ENCODE results near the gene NXPH4. TPM values are rescaled to one million over a fixed set of nuclear protein-coding genes. Genes with fewer than 3 reads are reported as not detected.

The NXPH4 gene
- polyA plus RNA-seq, 1 donor from 2014 or later = 0.53 TPM

DNA sequence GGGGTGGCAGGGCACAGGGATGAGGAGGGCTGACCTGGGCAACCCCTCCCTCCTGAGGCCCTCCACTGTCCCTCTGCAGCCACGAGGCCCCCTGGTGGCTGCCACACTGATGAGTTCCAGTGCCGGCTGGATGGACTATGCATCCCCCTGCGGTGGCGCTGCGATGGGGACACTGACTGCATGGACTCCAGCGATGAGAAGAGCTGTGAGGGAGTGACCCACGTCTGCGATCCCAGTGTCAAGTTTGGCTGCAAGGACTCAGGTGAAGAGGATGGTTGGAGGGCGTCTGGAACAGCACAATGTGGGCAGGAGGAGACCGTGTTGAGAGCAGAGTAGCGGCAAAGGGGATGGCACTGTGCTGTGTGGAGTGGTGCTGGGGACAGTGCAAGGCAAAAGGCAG, 43.5 kb upstream of the NXPH4 start:
- H2AFZ ChIP-seq (ENCODE audit: low read depth, low read length) = no peak overlapping the region
- H3K79me2 ChIP-seq (replicated peaks; ENCODE audit: insufficient read depth, low read length) = no peaks in the 10 kb centered on the region
- no peak overlapping the region for H3K9ac ChIP-seq (ENCODE audit: low read length)
- TF ChIP-seq, protein P1, sequence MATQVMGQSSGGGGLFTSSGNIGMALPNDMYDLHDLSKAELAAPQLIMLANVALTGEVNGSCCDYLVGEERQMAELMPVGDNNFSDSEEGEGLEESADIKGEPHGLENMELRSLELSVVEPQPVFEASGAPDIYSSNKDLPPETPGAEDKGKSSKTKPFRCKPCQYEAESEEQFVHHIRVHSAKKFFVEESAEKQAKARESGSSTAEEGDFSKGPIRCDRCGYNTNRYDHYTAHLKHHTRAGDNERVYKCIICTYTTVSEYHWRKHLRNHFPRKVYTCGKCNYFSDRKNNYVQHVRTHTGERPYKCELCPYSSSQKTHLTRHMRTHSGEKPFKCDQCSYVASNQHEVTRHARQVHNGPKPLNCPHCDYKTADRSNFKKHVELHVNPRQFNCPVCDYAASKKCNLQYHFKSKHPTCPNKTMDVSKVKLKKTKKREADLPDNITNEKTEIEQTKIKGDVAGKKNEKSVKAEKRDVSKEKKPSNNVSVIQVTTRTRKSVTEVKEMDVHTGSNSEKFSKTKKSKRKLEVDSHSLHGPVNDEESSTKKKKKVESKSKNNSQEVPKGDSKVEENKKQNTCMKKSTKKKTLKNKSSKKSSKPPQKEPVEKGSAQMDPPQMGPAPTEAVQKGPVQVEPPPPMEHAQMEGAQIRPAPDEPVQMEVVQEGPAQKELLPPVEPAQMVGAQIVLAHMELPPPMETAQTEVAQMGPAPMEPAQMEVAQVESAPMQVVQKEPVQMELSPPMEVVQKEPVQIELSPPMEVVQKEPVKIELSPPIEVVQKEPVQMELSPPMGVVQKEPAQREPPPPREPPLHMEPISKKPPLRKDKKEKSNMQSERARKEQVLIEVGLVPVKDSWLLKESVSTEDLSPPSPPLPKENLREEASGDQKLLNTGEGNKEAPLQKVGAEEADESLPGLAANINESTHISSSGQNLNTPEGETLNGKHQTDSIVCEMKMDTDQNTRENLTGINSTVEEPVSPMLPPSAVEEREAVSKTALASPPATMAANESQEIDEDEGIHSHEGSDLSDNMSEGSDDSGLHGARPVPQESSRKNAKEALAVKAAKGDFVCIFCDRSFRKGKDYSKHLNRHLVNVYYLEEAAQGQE (IDR thresholded peaks at IDR 0.05; ENCODE audit: borderline replicate concordance) = no peak
- TF ChIP-seq POLR2AphosphoS5 (IDR thresholded peaks at IDR 0.05) = no peak
- no peak for TF ChIP-seq EP300 (conservative IDR thresholded peaks at IDR 0.05; ENCODE audit: poor library complexity, severe bottlenecking)
- no peak for TF ChIP-seq RAD21 (conservative IDR thresholded peaks at IDR 0.05)
- no peak for TF ChIP-seq MXI1 (conservative IDR thresholded peaks at IDR 0.05; ENCODE audit: poor library complexity, severe bottlenecking)
- no peaks in the 10 kb centered on the region for H3K27me3 ChIP-seq (ENCODE audit: insufficient read depth, low read depth, low read length)
- H3K4me2 ChIP-seq (ENCODE audit: low read length) = no peak overlapping the region
- peaks cover 11% of the 10 kb centered on the region for H3K36me3 ChIP-seq (ENCODE audit: insufficient read depth, low read length)
- no peaks in the 10 kb centered on the region for H3F3A ChIP-seq (ENCODE audit: insufficient read depth, low read length, poor library complexity, severe bottlenecking)
- no peak overlapping the region for H3K27ac ChIP-seq (ENCODE audit: low read length)
- H3K9me3 ChIP-seq (ENCODE audit: low read length) = no peaks in the 10 kb centered on the region
- no peak overlapping the region for H3K4me3 ChIP-seq (ENCODE audit: low read length)
- no peaks in the 10 kb centered on the region for H4K20me1 ChIP-seq (ENCODE audit: insufficient read depth)
- no peaks in the 10 kb centered on the region for H3K9me2 ChIP-seq (ENCODE audit: insufficient read depth, low read length)

DNA sequence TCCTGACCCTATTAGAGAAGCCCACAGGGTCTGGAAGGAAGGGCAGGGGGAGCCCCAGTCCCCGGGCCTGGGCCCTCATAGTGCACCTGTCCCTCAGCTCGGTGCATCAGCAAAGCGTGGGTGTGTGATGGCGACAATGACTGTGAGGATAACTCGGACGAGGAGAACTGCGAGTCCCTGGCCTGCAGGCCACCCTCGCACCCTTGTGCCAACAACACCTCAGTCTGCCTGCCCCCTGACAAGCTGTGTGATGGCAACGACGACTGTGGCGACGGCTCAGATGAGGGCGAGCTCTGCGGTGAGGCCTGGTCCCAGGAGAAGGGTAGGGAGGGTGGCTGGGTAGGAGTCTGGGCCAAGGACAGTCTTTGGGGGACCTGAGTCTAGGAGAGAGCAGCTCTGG, 42.9 kb upstream of the NXPH4 start:
- H3K9me2 ChIP-seq (ENCODE audit: insufficient read depth, low read length) = no peaks in the 10 kb centered on the region

DNA sequence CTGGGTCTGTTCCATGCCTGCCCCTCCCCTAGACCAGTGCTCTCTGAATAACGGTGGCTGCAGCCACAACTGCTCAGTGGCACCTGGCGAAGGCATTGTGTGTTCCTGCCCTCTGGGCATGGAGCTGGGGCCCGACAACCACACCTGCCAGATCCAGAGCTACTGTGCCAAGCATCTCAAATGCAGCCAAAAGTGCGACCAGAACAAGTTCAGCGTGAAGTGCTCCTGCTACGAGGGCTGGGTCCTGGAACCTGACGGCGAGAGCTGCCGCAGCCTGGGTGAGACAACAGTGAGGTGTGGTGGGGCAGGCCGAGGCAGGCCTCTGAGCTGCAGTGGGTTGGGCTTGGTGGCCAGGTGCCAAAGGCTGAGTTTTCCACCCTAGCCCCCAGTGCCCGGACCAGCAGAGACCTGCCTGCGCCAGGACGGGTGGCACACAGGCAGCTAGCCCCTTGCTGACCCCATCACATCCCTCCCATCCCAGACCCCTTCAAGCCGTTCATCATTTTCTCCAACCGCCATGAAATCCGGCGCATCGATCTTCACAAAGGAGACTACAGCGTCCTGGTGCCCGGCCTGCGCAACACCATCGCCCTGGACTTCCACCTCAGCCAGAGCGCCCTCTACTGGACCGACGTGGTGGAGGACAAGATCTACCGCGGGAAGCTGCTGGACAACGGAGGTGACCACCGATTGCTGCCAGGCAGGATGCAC, 41.0 kb upstream of the NXPH4 start:
- no peak for TF ChIP-seq MXI1 (conservative IDR thresholded peaks at IDR 0.05; ENCODE audit: poor library complexity, severe bottlenecking)
- TF ChIP-seq, protein P2, sequence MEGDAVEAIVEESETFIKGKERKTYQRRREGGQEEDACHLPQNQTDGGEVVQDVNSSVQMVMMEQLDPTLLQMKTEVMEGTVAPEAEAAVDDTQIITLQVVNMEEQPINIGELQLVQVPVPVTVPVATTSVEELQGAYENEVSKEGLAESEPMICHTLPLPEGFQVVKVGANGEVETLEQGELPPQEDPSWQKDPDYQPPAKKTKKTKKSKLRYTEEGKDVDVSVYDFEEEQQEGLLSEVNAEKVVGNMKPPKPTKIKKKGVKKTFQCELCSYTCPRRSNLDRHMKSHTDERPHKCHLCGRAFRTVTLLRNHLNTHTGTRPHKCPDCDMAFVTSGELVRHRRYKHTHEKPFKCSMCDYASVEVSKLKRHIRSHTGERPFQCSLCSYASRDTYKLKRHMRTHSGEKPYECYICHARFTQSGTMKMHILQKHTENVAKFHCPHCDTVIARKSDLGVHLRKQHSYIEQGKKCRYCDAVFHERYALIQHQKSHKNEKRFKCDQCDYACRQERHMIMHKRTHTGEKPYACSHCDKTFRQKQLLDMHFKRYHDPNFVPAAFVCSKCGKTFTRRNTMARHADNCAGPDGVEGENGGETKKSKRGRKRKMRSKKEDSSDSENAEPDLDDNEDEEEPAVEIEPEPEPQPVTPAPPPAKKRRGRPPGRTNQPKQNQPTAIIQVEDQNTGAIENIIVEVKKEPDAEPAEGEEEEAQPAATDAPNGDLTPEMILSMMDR (IDR thresholded peaks at IDR 0.05; ENCODE audit: poor library complexity, severe bottlenecking) = peak; percentile 56
- TF ChIP-seq TAF1 (IDR thresholded peaks at IDR 0.05; ENCODE audit: low read depth) = no peak
- no peaks in the 10 kb centered on the region for H3K9me2 ChIP-seq (ENCODE audit: insufficient read depth, low read length)
- H3K27me3 ChIP-seq (ENCODE audit: insufficient read depth, low read depth, low read length) = no peaks in the 10 kb centered on the region
- H3F3A ChIP-seq (ENCODE audit: insufficient read depth, low read length, poor library complexity, severe bottlenecking) = no peaks in the 10 kb centered on the region
- no peak overlapping the region for H3K4me3 ChIP-seq (ENCODE audit: low read length)
- no peak overlapping the region for H2AFZ ChIP-seq (ENCODE audit: low read depth, low read length)
- no peak overlapping the region for H3K4me2 ChIP-seq (ENCODE audit: low read length)
- no peaks in the 10 kb centered on the region for H4K20me1 ChIP-seq (ENCODE audit: insufficient read depth)
- H3K79me2 ChIP-seq (replicated peaks; ENCODE audit: insufficient read depth, low read length) = no peaks in the 10 kb centered on the region
- H3K9me3 ChIP-seq (ENCODE audit: low read length) = no peaks in the 10 kb centered on the region
- no peak overlapping the region for H3K27ac ChIP-seq (ENCODE audit: low read length)
- H3K9ac ChIP-seq (ENCODE audit: low read length) = no peak overlapping the region
- peaks cover 9% of the 10 kb centered on the region for H3K36me3 ChIP-seq (ENCODE audit: insufficient read depth, low read length)

More for the DNA sequence above, 42.9 kb upstream of the NXPH4 start:
- no peak overlapping the region for H3K27ac ChIP-seq (ENCODE audit: low read length)
- no peaks in the 10 kb centered on the region for H3K79me2 ChIP-seq (replicated peaks; ENCODE audit: insufficient read depth, low read length)
- no peak overlapping the region for H3K9ac ChIP-seq (ENCODE audit: low read length)
- no peak overlapping the region for H3K4me3 ChIP-seq (ENCODE audit: low read length)
- TF ChIP-seq MXI1 (conservative IDR thresholded peaks at IDR 0.05; ENCODE audit: poor library complexity, severe bottlenecking) = no peak
- peak; percentile 9 for TF ChIP-seq POLR2AphosphoS5 (IDR thresholded peaks at IDR 0.05)
- H2AFZ ChIP-seq (ENCODE audit: low read depth, low read length) = no peak overlapping the region
- H3K27me3 ChIP-seq (ENCODE audit: insufficient read depth, low read depth, low read length) = no peaks in the 10 kb centered on the region
- H3K36me3 ChIP-seq (ENCODE audit: insufficient read depth, low read length) = peaks cover 11% of the 10 kb centered on the region
- no peaks in the 10 kb centered on the region for H3K9me3 ChIP-seq (ENCODE audit: low read length)
- no peaks in the 10 kb centered on the region for H3F3A ChIP-seq (ENCODE audit: insufficient read depth, low read length, poor library complexity, severe bottlenecking)
- H3K4me2 ChIP-seq (ENCODE audit: low read length) = no peak overlapping the region
- no peaks in the 10 kb centered on the region for H4K20me1 ChIP-seq (ENCODE audit: insufficient read depth)

Data from neural cell (in vitro differentiated cells).